ENCODE results near the gene TPMT. TPM values are rescaled to one million over a fixed set of nuclear protein-coding genes. Genes with fewer than 3 reads are reported as not detected.

TPMT gene
- total RNA-seq, 1 donor from 2014 or later = 10.5 TPM

Other genes starting within 250 kb of the TPMT start
- gene KIF13A, start 167.4 kb downstream of the TPMT start, total RNA-seq = 38.1 and 38.4 TPM in 2 replicates
- 0.29 TPM in 1 of 2 replicates, not detected in the other for gene NHLRC1, start 32.4 kb downstream of the TPMT start, total RNA-seq
- 16.5 and 19.0 TPM in 2 replicates for gene KDM1B, start 345 bp upstream of the TPMT start, total RNA-seq
- gene DEK, start 109.5 kb upstream of the TPMT start, total RNA-seq = 35.2 and 39.9 TPM in 2 replicates
- gene RNF144B, start 232.3 kb upstream of the TPMT start, total RNA-seq = 3.6 and 7.2 TPM in 2 replicates